Neural cell (in vitro differentiated cells): ENCODE results near the gene ZBTB11. TPM values are rescaled to one million over a fixed set of nuclear protein-coding genes. Genes with fewer than 3 reads are reported as not detected.

Source experiments
- H2AFZ ChIP-seq: fragments of 200-600, 300-800 bp; sonication (generic), shearing (Covaris generic); 2 replicates; pipeline ENCODE4 v1.6.0; 2014; ENCODE audit warnings: low read depth, mild to moderate bottlenecking, antibody characterized with exemption, low read length, moderate library complexity
- H3F3A ChIP-seq: fragments of 200-600 bp; shearing (Covaris generic); 2 replicates; pipeline ENCODE4 v1.6.1; 2016; ENCODE audit warnings: mild to moderate bottlenecking, moderate library complexity, mixed read lengths, antibody characterized with exemption, low read length; ENCODE audit not compliant: insufficient read depth, poor library complexity, severe bottlenecking
- H3K27ac ChIP-seq: fragments of 200-600, 300-800 bp; sonication (generic), shearing (Covaris generic); 2 replicates; pipeline ENCODE4 v1.5.1; 2014; ENCODE audit warnings: mild to moderate bottlenecking, low read length, moderate library complexity
- H3K27me3 ChIP-seq: fragments of 300-800, 200-600 bp; sonication (generic), shearing (Covaris generic); 2 replicates; pipeline ENCODE4 v1.6.0; 2014; ENCODE audit warnings: mild to moderate bottlenecking, low read depth, low read length, moderate library complexity; ENCODE audit not compliant: insufficient read depth
- H3K36me3 ChIP-seq: fragments of 300-800, 200-600 bp; sonication (generic), shearing (Covaris generic); 2 replicates; pipeline ENCODE4 v1.5.1; 2014; ENCODE audit warnings: mild to moderate bottlenecking, antibody characterized with exemption, low read length, moderate library complexity; ENCODE audit not compliant: insufficient read depth
- H3K4me2 ChIP-seq: fragments of 300-800, 200-600 bp; sonication (generic), shearing (Covaris generic); 2 replicates; pipeline ENCODE4 v1.6.0; 2014; ENCODE audit warnings: mild to moderate bottlenecking, low read length
- H3K4me3 ChIP-seq: fragments of 300-800, 200-600 bp; sonication (generic), shearing (Covaris generic); 2 replicates; pipeline ENCODE4 v1.5.1; 2014; ENCODE audit warnings: mild to moderate bottlenecking, low read length, moderate library complexity
- H3K79me2 ChIP-seq: fragments of 200-600 bp; shearing (Covaris generic); replicated peaks from 2 replicates; pipeline ENCODE4 v1.6.0; 2014; ENCODE audit warnings: mild to moderate bottlenecking, low read length, moderate library complexity; ENCODE audit not compliant: insufficient read depth
- H3K9ac ChIP-seq: fragments of 300-800, 200-600 bp; sonication (generic), shearing (Covaris generic); 2 replicates; pipeline ENCODE4 v1.6.1; 2016; ENCODE audit warnings: mild to moderate bottlenecking, low read length, mixed read lengths
- H3K9me2 ChIP-seq: fragments of 200-600 bp; shearing (Covaris generic); 2 replicates; pipeline ENCODE4 v1.6.1; 2016; ENCODE audit warnings: mild to moderate bottlenecking, low read length, mixed read lengths; ENCODE audit not compliant: insufficient read depth
- H3K9me3 ChIP-seq: fragments of 200-600, 300-800 bp; sonication (generic), shearing (Covaris generic); 2 replicates; pipeline ENCODE4 v1.6.1; 2016; ENCODE audit warnings: mild to moderate bottlenecking, mixed run types, low read length, moderate library complexity, mixed read lengths
- H4K20me1 ChIP-seq: fragments of 200-600 bp; shearing (Covaris generic); 2 replicates; pipeline ENCODE4 v1.6.1; 2016; ENCODE audit warnings: mild to moderate bottlenecking, mixed run types; ENCODE audit not compliant: insufficient read depth
- CTCF ChIP-seq: fragments of 450-650 bp; IDR thresholded peaks from 2 replicates; pipeline ENCODE4 v1.5.1; 2014; ENCODE audit warnings: antibody characterized with exemption, mild to moderate bottlenecking, moderate library complexity; ENCODE audit not compliant: poor library complexity, severe bottlenecking
- EP300 ChIP-seq: fragments of 450-650 bp; conservative IDR thresholded peaks from 2 replicates; pipeline ENCODE4 v1.6.1; 2014; ENCODE audit warnings: antibody characterized with exemption, mild to moderate bottlenecking, moderate library complexity; ENCODE audit not compliant: poor library complexity, severe bottlenecking
- EZH2 ChIP-seq: fragments of 200-600, 300-800 bp; shearing (Covaris generic), sonication (generic); IDR thresholded peaks from 2 replicates; pipeline ENCODE4 v1.6.1; 2014; ENCODE audit warnings: antibody characterized with exemption, low read length, borderline replicate concordance, mild to moderate bottlenecking; ENCODE audit not compliant: insufficient read depth, poor library complexity, severe bottlenecking
- MXI1 ChIP-seq: fragments of 450-650 bp; conservative IDR thresholded peaks from 2 replicates; pipeline ENCODE4 v1.6.1; 2014; ENCODE audit warnings: antibody characterized with exemption, mild to moderate bottlenecking; ENCODE audit not compliant: poor library complexity, severe bottlenecking
- POLR2AphosphoS5 ChIP-seq: IDR thresholded peaks from 2 replicates; pipeline ENCODE4 v1.6.1; 2012
- RAD21 ChIP-seq: fragments of 450-650 bp; conservative IDR thresholded peaks from 2 replicates; pipeline ENCODE4 v1.6.1; 2014; ENCODE audit warnings: antibody characterized with exemption, mild to moderate bottlenecking, moderate library complexity
- REST ChIP-seq: IDR thresholded peaks from 2 replicates; pipeline ENCODE4 v1.6.1; 2012; ENCODE audit warnings: borderline replicate concordance
- SMC3 ChIP-seq: fragments of 450-650 bp; conservative IDR thresholded peaks from 2 replicates; pipeline ENCODE4 v1.6.1; 2014; ENCODE audit warnings: antibody characterized with exemption, mild to moderate bottlenecking, moderate library complexity; ENCODE audit not compliant: poor library complexity
- TAF1 ChIP-seq: IDR thresholded peaks from 2 replicates; pipeline ENCODE4 v1.6.1; 2012; ENCODE audit warnings: low read depth
- polyA plus RNA-seq: library from polyadenylated mRNA; depleted of rRNA; stranded (reverse); fragments of >200 nt; gene quantifications from 2 replicates; pipeline ENCODE4 v1.2.3, GENCODE V29; 2014

ZBTB11 gene
- polyA plus RNA-seq, 1 donor from 2014 or later = 23.5 TPM

GRCh38 chr3:101625879-101626278, 51.1 kb downstream of the ZBTB11 start:
- Histone ChIP-seq H3K79me2 (no peaks in the 10 kb centered on the region), H3K27ac (no peak overlapping the region), H3F3A (no peaks in the 10 kb centered on the region), H3K9me2 (no peaks in the 10 kb centered on the region), H3K9me3 (no peaks in the 10 kb centered on the region), H3K4me2 (no peak overlapping the region), H3K27me3 (no peaks in the 10 kb centered on the region), H3K9ac (no peak overlapping the region), H4K20me1 (no peaks in the 10 kb centered on the region), H2AFZ (no peak overlapping the region), H3K4me3 (no peak overlapping the region), H3K36me3 (no peaks in the 10 kb centered on the region)
- TF ChIP-seq EZH2 (no peak), EP300 (no peak), MXI1 (no peak), TAF1 (no peak), POLR2AphosphoS5 (no peak), SMC3 (no peak), REST (no peak), RAD21 (no peak), CTCF (no peak)

- no peak overlapping the region for H3K27ac ChIP-seq
- no peaks in the 10 kb centered on the region for H4K20me1 ChIP-seq
- H3K9ac ChIP-seq = no peak overlapping the region
- no peaks in the 10 kb centered on the region for H3K9me3 ChIP-seq
- H3K9me2 ChIP-seq = no peaks in the 10 kb centered on the region
- H3K79me2 ChIP-seq = no peaks in the 10 kb centered on the region
- TF ChIP-seq TAF1 (no peak), EP300 (no peak), EZH2 (no peak), CTCF (no peak), MXI1 (no peak)
- no peak overlapping the region for H3K4me2 ChIP-seq
- no peaks in the 10 kb centered on the region for H3K36me3 ChIP-seq
- no peaks in the 10 kb centered on the region for H3F3A ChIP-seq
- H3K27me3 ChIP-seq = no peaks in the 10 kb centered on the region
- H2AFZ ChIP-seq = no peak overlapping the region
- no peak overlapping the region for H3K4me3 ChIP-seq
These were observed 52.1 kb downstream of the ZBTB11 start for GRCh38 chr3:101624857-101625256.
